Activated CD8-positive, alpha-beta T cell treated with anti-CD3 and anti-CD28 coated beads for 36 hours (primary cell): Measurements from ENCODE around the gene ZNF518A. TPM values are rescaled to one million over a fixed set of nuclear protein-coding genes. Genes with fewer than 3 reads are reported as not detected.

Experiments
- ATAC-seq: fragments of 200-7000 bp; cut with Tn5 transposase; one replicate; pipeline ENCODE4 v1.10.0; 2021; ENCODE audit warnings: mild to moderate bottlenecking, moderate library complexity
- CTCF ChIA-PET: fragments of 350-600 bp; sonication (Branson Sonifier 250); formaldehyde crosslinking; loops from one replicate; lab custom pipeline; 2021; ENCODE audit warnings: antibody characterized with exemption; lab: Charles Lee
- POLR2A ChIA-PET: fragments of 350-600 bp; sonication (Branson Sonifier 250); formaldehyde crosslinking; loops from one replicate; lab custom pipeline; 2021; ENCODE audit warnings: antibody characterized with exemption; lab: Charles Lee
- DNase-seq: peaks from one replicate; pipeline ENCODE4 v3.0.0-alpha.2; 2020
- H3K27ac Mint-ChIP-seq: one replicate; pipeline ENCODE4 v1.8.0; 2021; ENCODE audit warnings: mild to moderate bottlenecking, mixed read lengths
- H3K27me3 Mint-ChIP-seq: one replicate; pipeline ENCODE4 v1.8.0; 2021; ENCODE audit warnings: mixed read lengths
- H3K36me3 Mint-ChIP-seq: one replicate; pipeline ENCODE4 v1.8.0; 2021; ENCODE audit warnings: low read depth, mixed read lengths
- H3K4me1 Mint-ChIP-seq: one replicate; pipeline ENCODE4 v1.8.0; 2021; ENCODE audit warnings: low read depth, mixed read lengths
- H3K4me3 Mint-ChIP-seq: one replicate; pipeline ENCODE4 v1.8.0; 2021; ENCODE audit warnings: mild to moderate bottlenecking, moderate library complexity, mixed read lengths
- H3K9me3 Mint-ChIP-seq: one replicate; pipeline ENCODE4 v1.8.0; 2021; ENCODE audit warnings: mixed read lengths
- CTCF ChIP-seq: fragments of 200-600 bp; IDR thresholded peaks from one replicate; pipeline ENCODE4 v1.8.0; 2022; ENCODE audit warnings: antibody characterized with exemption, mild to moderate bottlenecking
- intact Hi-C: fragments of 100-400 bp; cut with micrococcal nuclease; formaldehyde crosslinking; loops from one replicate; pipeline ENCODE4 v1.10.0; 2022
- total RNA-seq, 2 experiments: library from RNA; stranded (reverse); gene quantifications; one replicate each; pipeline ENCODE4 v1.2.3, GENCODE V29; 2021

ZNF518A gene
- total RNA-seq, 2 experiments from 2014 or later = 13.4 to 15.2 TPM

GRCh38 chr10:96096958-96097357 lies 33.1 kb upstream of the ZNF518A start:
- ChIA-PET POLR2A (interaction anchor here (1.0 kb wide), 1 partner anchor 33 kb away, joined by 7 read pairs; the partner anchor contains the start of gene ZNF518A), CTCF (no interaction called here)
- TF ChIP-seq CTCF = no peak
- Mint-ChIP-seq H3K4me1 (no peaks in the 10 kb centered on the region), H3K4me3 (no peak overlapping the region), H3K36me3 (peaks cover 2% of the 10 kb centered on the region), H3K27ac (no peak overlapping the region), H3K27me3 (peaks cover 56% of the 10 kb centered on the region), H3K9me3 (no peaks in the 10 kb centered on the region)
- ATAC-seq = no peak
- DNase-seq = no peak
- intact Hi-C loops = no loop called here

GRCh38 chr10:96097865-96098264 lies 32.2 kb upstream of the ZNF518A start:
- CTCF ChIA-PET = no interaction called here
- H3K4me3 Mint-ChIP-seq = no peak overlapping the region
- TF ChIP-seq CTCF = no peak

GRCh38 chr10:96107623-96108038 lies 22.5 kb upstream of the ZNF518A start:
- ChIA-PET POLR2A (no interaction called here), CTCF (no interaction called here)
- intact Hi-C loops = no loop called here
- Mint-ChIP-seq H3K27ac (no peak overlapping the region), H3K36me3 (no peaks in the 10 kb centered on the region), H3K4me3 (no peak overlapping the region), H3K4me1 (no peaks in the 10 kb centered on the region), H3K27me3 (peaks cover 48% of the 10 kb centered on the region), H3K9me3 (peaks cover 4% of the 10 kb centered on the region)
- ATAC-seq (no peak), DNase-seq (no peak)
- TF ChIP-seq CTCF = no peak

More at GRCh38 chr10:96097865-96098264, 32.2 kb upstream of the ZNF518A start:
- Mint-ChIP-seq H3K36me3 (no peaks in the 10 kb centered on the region), H3K27ac (no peak overlapping the region), H3K27me3 (peaks cover 51% of the 10 kb centered on the region), H3K9me3 (no peaks in the 10 kb centered on the region), H3K4me1 (no peaks in the 10 kb centered on the region)
- DNase-seq (no peak), ATAC-seq (no peak)
- intact Hi-C loops = no loop called here
- POLR2A ChIA-PET = no interaction called here

GRCh38 chr10:96112531-96112930 lies 17.6 kb upstream of the ZNF518A start:
- intact Hi-C loops = no loop called here
- ChIA-PET CTCF (interaction anchor here (1.2 kb wide), 1 partner anchor 22 kb away, joined by 3 read pairs; no protein-coding TSS in a partner anchor), POLR2A (no interaction called here)
- no peak overlapping the region for H3K27ac Mint-ChIP-seq
- no peaks in the 10 kb centered on the region for H3K4me1 Mint-ChIP-seq
- DNase-seq = no peak
- peaks cover 60% of the 10 kb centered on the region for H3K27me3 Mint-ChIP-seq
- no peak for TF ChIP-seq CTCF
- ATAC-seq = no peak
- H3K36me3 Mint-ChIP-seq = no peaks in the 10 kb centered on the region
- H3K9me3 Mint-ChIP-seq = peaks cover 4% of the 10 kb centered on the region
- no peak overlapping the region for H3K4me3 Mint-ChIP-seq

GRCh38 chr10:96118604-96119450 lies 11.3 kb upstream of the ZNF518A start:
- ATAC-seq (no peak), DNase-seq (no peak)
- intact Hi-C loops = no loop called here
- Mint-ChIP-seq H3K36me3 (no peaks in the 10 kb centered on the region), H3K4me3 (no peak overlapping the region), H3K27me3 (peaks cover 51% of the 10 kb centered on the region), H3K27ac (no peak overlapping the region), H3K4me1 (no peaks in the 10 kb centered on the region), H3K9me3 (no peaks in the 10 kb centered on the region)
- no peak for TF ChIP-seq CTCF
- ChIA-PET CTCF (interaction anchor here (1.0 to 1.3 kb wide), 2 partner anchors 11 to 102 kb away, joined by 3 read pairs; no protein-coding TSS in a partner anchor), POLR2A (interaction anchor here (0.6 to 2.6 kb wide), 3 partner anchors 11 to 47 kb away, joined by 3 to 8 read pairs (median 3); partner anchors contain the start of gene ZNF518A)
